Mesenchymal stem cell (in vitro differentiated cells and primary cell): ENCODE measurements around the gene ST8SIA1.

Experiments used
- DNase-seq: peaks from one replicate; pipeline ENCODE4 v3.0.0-alpha.2; 2013
- H2AFZ ChIP-seq: one replicate; pipeline ENCODE4 v1.6.1; 2013; ENCODE audit warnings: low read depth, mild to moderate bottlenecking, control low read depth, inconsistent platforms, low read length, moderate library complexity
- H2AK5ac ChIP-seq: 2 replicates; pipeline ENCODE4 v1.6.1; 2013; ENCODE audit warnings: low read length, moderate library complexity, mild to moderate bottlenecking, inconsistent platforms; ENCODE audit not compliant: severe bottlenecking
- H2BK120ac ChIP-seq: one replicate; pipeline ENCODE4 v1.6.1; 2013; ENCODE audit warnings: low read depth, mild to moderate bottlenecking, inconsistent platforms, low read length, moderate library complexity
- H2BK12ac ChIP-seq, 2 experiments: one replicate each; pipeline ENCODE4 v1.6.1; 2013; ENCODE audit warnings: inconsistent platforms in 2 of 2, low read length in 2 of 2, mild to moderate bottlenecking in 2 of 2, moderate library complexity in 2 of 2, control low read depth in 1 of 2
- H2BK15ac ChIP-seq: one replicate; pipeline ENCODE4 v1.6.1; 2013; ENCODE audit warnings: mild to moderate bottlenecking, low read depth, inconsistent platforms; ENCODE audit not compliant: poor library complexity, severe bottlenecking
- H2BK5ac ChIP-seq: 2 replicates; pipeline ENCODE4 v1.6.1; 2013; ENCODE audit warnings: low read depth, mild to moderate bottlenecking, low read length, control low read depth, inconsistent platforms; ENCODE audit not compliant: poor library complexity, severe bottlenecking
- H3K14ac ChIP-seq, 2 experiments: one replicate each; pipeline ENCODE4 v1.6.1; 2013; ENCODE audit warnings: inconsistent platforms in 2 of 2, low read length in 2 of 2, control low read depth in 1 of 2, mild to moderate bottlenecking in 1 of 2, moderate library complexity in 1 of 2
- H3K18ac ChIP-seq, 2 experiments: one replicate each; pipeline ENCODE4 v1.6.1; 2013; ENCODE audit warnings: inconsistent platforms in 2 of 2, low read length in 2 of 2, control low read depth in 1 of 2, low read depth in 1 of 2, mild to moderate bottlenecking in 1 of 2
- H3K23ac ChIP-seq, 2 experiments: one replicate each; pipeline ENCODE4 v1.6.1; 2013; ENCODE audit warnings: inconsistent platforms in 2 of 2, low read length in 2 of 2, mild to moderate bottlenecking in 2 of 2, moderate library complexity in 2 of 2, control low read depth in 1 of 2
- H3K27ac ChIP-seq: 2 replicates; pipeline ENCODE4 v1.5.1; 2013; ENCODE audit warnings: mild to moderate bottlenecking, moderate library complexity, low read length, control low read depth, inconsistent platforms; ENCODE audit not compliant: poor library complexity, severe bottlenecking
- H3K27me3 ChIP-seq, 2 experiments: 2 replicates each; pipeline versions ENCODE4 v1.6.1 to v1.7.0; 2013; ENCODE audit warnings: low read length in 2 of 2, mild to moderate bottlenecking in 2 of 2, moderate library complexity in 2 of 2, control low read depth in 1 of 2, inconsistent platforms in 1 of 2; ENCODE audit not compliant: control insufficient read depth in 1 of 2, insufficient read depth in 1 of 2
- H3K36me3 ChIP-seq, 2 experiments: 2 replicates each; pipeline versions ENCODE4 v1.6.1 to v1.7.0; 2013; ENCODE audit warnings: low read length in 2 of 2, control low read depth in 1 of 2, inconsistent platforms in 1 of 2, low read depth in 1 of 2, mild to moderate bottlenecking in 1 of 2; ENCODE audit not compliant: insufficient read depth in 2 of 2, control insufficient read depth in 1 of 2
- H3K4ac ChIP-seq, 2 experiments: one replicate each; pipeline ENCODE4 v1.6.1; 2013; ENCODE audit warnings: inconsistent platforms in 2 of 2, low read length in 2 of 2, mild to moderate bottlenecking in 2 of 2, moderate library complexity in 2 of 2, control low read depth in 1 of 2, low read depth in 1 of 2
- H3K4me1 ChIP-seq: 2 replicates; pipeline ENCODE4 v1.6.1; 2013; ENCODE audit warnings: low read depth, low read length, control low read depth; ENCODE audit not compliant: control insufficient read depth, insufficient read depth
- H3K4me2 ChIP-seq: 2 replicates; pipeline ENCODE4 v1.6.1; 2013; ENCODE audit warnings: low read length, mild to moderate bottlenecking, inconsistent platforms; ENCODE audit not compliant: poor library complexity, severe bottlenecking
- H3K4me3 ChIP-seq, 2 experiments: 2 replicates each; pipeline versions ENCODE4 v1.5.1 to v1.7.0; 2013; ENCODE audit warnings: low read length in 2 of 2, mild to moderate bottlenecking in 2 of 2, control low read depth in 1 of 2, low read depth in 1 of 2; ENCODE audit not compliant: insufficient read depth in 1 of 2
- H3K79me1 ChIP-seq: replicated peaks from 2 replicates; pipeline ENCODE4 v1.6.1; 2013; ENCODE audit warnings: mild to moderate bottlenecking, control low read depth, low read length, inconsistent platforms; ENCODE audit not compliant: poor library complexity, severe bottlenecking
- H3K9ac ChIP-seq: 2 replicates; pipeline ENCODE4 v1.7.0; 2013; ENCODE audit warnings: mild to moderate bottlenecking, low read length, moderate library complexity
- H3K9me3 ChIP-seq: 2 replicates; pipeline ENCODE4 v1.7.0; 2013; ENCODE audit warnings: mild to moderate bottlenecking, low read length; ENCODE audit not compliant: control insufficient read depth
- H4K8ac ChIP-seq: one replicate; pipeline ENCODE4 v1.6.1; 2013; ENCODE audit warnings: inconsistent platforms, mild to moderate bottlenecking, low read length, moderate library complexity
- H4K91ac ChIP-seq: one replicate; pipeline ENCODE4 v1.6.1; 2013; ENCODE audit warnings: mild to moderate bottlenecking, low read length, inconsistent platforms
- WGBS: methylation state at CpG from one replicate; pipeline ENCODE4 v1.1.7; 2013; ENCODE audit warnings: mixed read lengths; 5-methylcytosine and 5-hydroxymethylcytosine counted together

The ST8SIA1 gene

GRCh38 chr12:22310275-22310674 lies 24.2 kb downstream of the ST8SIA1 start:
- H2BK5ac ChIP-seq, result no peak overlapping the region
- H3K14ac ChIP-seq, result no peak overlapping the region
- H3K9me3 ChIP-seq, result peaks cover 10% of the 10 kb centered on the region
- H3K79me1 ChIP-seq, result no peaks in the 10 kb centered on the region
- no peak for DNase-seq
- H3K18ac ChIP-seq, result no peak overlapping the region
- no peak overlapping the region for H3K27ac ChIP-seq
- no peaks in the 10 kb centered on the region for H3K4me1 ChIP-seq
- H4K8ac ChIP-seq, result no peak overlapping the region
- no peaks in the 10 kb centered on the region for H3K27me3 ChIP-seq
- H2BK12ac ChIP-seq, result no peak overlapping the region
- H4K91ac ChIP-seq, result no peak overlapping the region
- no peak overlapping the region for H3K9ac ChIP-seq
- no peak overlapping the region for H2AK5ac ChIP-seq
- H3K36me3 ChIP-seq, result peaks cover 0 to 5% of the 10 kb centered on the region in 2 experiments
- H2AFZ ChIP-seq, result no peak overlapping the region
- H3K23ac ChIP-seq, result no peak overlapping the region
- H3K4ac ChIP-seq, result no peak overlapping the region
- H3K4me3 ChIP-seq, result no peak overlapping the region
- no peak overlapping the region for H3K4me2 ChIP-seq
- H2BK15ac ChIP-seq, result no peak overlapping the region
- 70% methylated on average over 2 of the region's 2 CpGs for WGBS
- no peak overlapping the region for H2BK120ac ChIP-seq

GRCh38 chr12:22307811-22308210 lies 26.7 kb downstream of the ST8SIA1 start:
- Histone ChIP-seq H3K9ac (no peak overlapping the region), H3K4me1 (no peaks in the 10 kb centered on the region), H2BK5ac (no peak overlapping the region), H3K4ac (no peak overlapping the region), H3K79me1 (no peaks in the 10 kb centered on the region), H3K9me3 (peaks cover 10% of the 10 kb centered on the region), H3K23ac (no peak overlapping the region), H3K27me3 (no peaks in the 10 kb centered on the region), H3K4me3 (no peak overlapping the region), H3K14ac (no peak overlapping the region), H2BK120ac (no peak overlapping the region), H2BK12ac (no peak overlapping the region), H4K91ac (no peak overlapping the region), H3K18ac (no peak overlapping the region), H3K4me2 (no peak overlapping the region), H3K27ac (no peak overlapping the region), H2AFZ (no peak overlapping the region), H2BK15ac (no peak overlapping the region), H2AK5ac (no peak overlapping the region), H4K8ac (no peak overlapping the region), H3K36me3 (peaks cover 0 to 5% of the 10 kb centered on the region in 2 experiments)
- 90% methylated on average over 2 of the region's 2 CpGs for WGBS
- DNase-seq, result no peak

GRCh38 chr12:22306311-22306710 lies 28.2 kb downstream of the ST8SIA1 start:
- no peak overlapping the region for H2BK120ac ChIP-seq
- peaks cover 0 to 5% of the 10 kb centered on the region in 2 experiments for H3K36me3 ChIP-seq
- H4K8ac ChIP-seq, result no peak overlapping the region
- no peak overlapping the region for H2AFZ ChIP-seq
- H3K4me3 ChIP-seq, result no peak overlapping the region
- no peaks in the 10 kb centered on the region for H3K79me1 ChIP-seq
- H3K9ac ChIP-seq, result no peak overlapping the region
- H2AK5ac ChIP-seq, result no peak overlapping the region
- no peaks in the 10 kb centered on the region for H3K27me3 ChIP-seq
- H2BK15ac ChIP-seq, result no peak overlapping the region
- H3K27ac ChIP-seq, result no peak overlapping the region
- no peak overlapping the region for H3K4me2 ChIP-seq
- no peak for DNase-seq
- H3K18ac ChIP-seq, result no peak overlapping the region
- no peak overlapping the region for H2BK5ac ChIP-seq
- H3K23ac ChIP-seq, result no peak overlapping the region
- no peak overlapping the region for H4K91ac ChIP-seq
- no peaks in the 10 kb centered on the region for H3K4me1 ChIP-seq
- H2BK12ac ChIP-seq, result no peak overlapping the region
- peaks cover 13% of the 10 kb centered on the region for H3K9me3 ChIP-seq
- H3K4ac ChIP-seq, result no peak overlapping the region
- no peak overlapping the region for H3K14ac ChIP-seq

- Histone ChIP-seq H2BK120ac (no peak overlapping the region), H2BK12ac (no peak overlapping the region), H3K79me1 (no peaks in the 10 kb centered on the region), H3K36me3 (peaks cover 0 to 3% of the 10 kb centered on the region in 2 experiments), H3K4me1 (no peaks in the 10 kb centered on the region), H3K9ac (no peak overlapping the region), H3K9me3 (peaks cover 24% of the 10 kb centered on the region), H2AK5ac (no peak overlapping the region), H3K23ac (no peak overlapping the region), H3K4me2 (no peak overlapping the region), H2AFZ (no peak overlapping the region), H4K8ac (no peak overlapping the region), H3K18ac (no peak overlapping the region), H3K27me3 (no peaks in the 10 kb centered on the region), H3K14ac (no peak overlapping the region), H3K27ac (no peak overlapping the region), H3K4ac (no peak overlapping the region), H3K4me3 (no peak overlapping the region), H2BK15ac (no peak overlapping the region), H2BK5ac (no peak overlapping the region), H4K91ac (no peak overlapping the region)
- DNase-seq, result no peak
- no CpG with 5 or more reads among the region's 1 CpG for WGBS
These were observed 30.2 kb downstream of the ST8SIA1 start for GRCh38 chr12:22304341-22304740.
